GM12878 (cell line): ENCODE results near the gene GORASP1. TPM values are rescaled to one million over a fixed set of nuclear protein-coding genes. Genes with fewer than 3 reads are reported as not detected.

Experiments
- ATAC-seq: fragments of 200-7000 bp; cut with Tn5 transposase; 3 replicates; pipeline ENCODE4 v1.9.1; 2020; ENCODE audit warnings: mild to moderate bottlenecking, moderate library complexity
- BruUV-seq: library from RNA; stranded (reverse); fragments of 400-500 nt; replicated peaks from 2 replicates; lab custom pipeline; 2021; lab: Mats Ljungman, UMichigan
- CTCF ChIA-PET: fragments of 300-600 bp; sonication (Branson Sonifier 250); formaldehyde crosslinking; extraction: SDS; loops from one replicate; lab custom pipeline; 2021; ENCODE audit warnings: inconsistent platforms; lab: Yijun Ruan, JAX
- POLR2A ChIA-PET: fragments of 350-600 bp; formaldehyde crosslinking; extraction: SDS; loops from one replicate; lab custom pipeline; 2021; ENCODE audit warnings: inconsistent platforms; lab: Charles Lee
- RAD21 ChIA-PET: fragments of 300-600 bp; sonication (Branson Sonifier 250); formaldehyde crosslinking; loops from one replicate; lab custom pipeline; 2023; ENCODE audit warnings: antibody characterized with exemption; ENCODE audit not compliant: unreplicated experiment; lab: Charles Lee
- SMC1A ChIA-PET: fragments of 300-600 bp; sonication (Branson Sonifier 250); formaldehyde crosslinking; loops from one replicate; lab custom pipeline; 2023; ENCODE audit not compliant: unreplicated experiment, uncharacterized antibody; lab: Charles Lee
- DNase-seq: peaks from one replicate; pipeline ENCODE4 v3.0.0-alpha.2; 2011; ENCODE audit warnings: low read depth, low spot score
- FAIRE-seq: peaks from 3 replicates; lab custom pipeline; 2011; peaks lifted over from hg19 to GRCh38; lab: Jason Lieb, UNC
- H2AFZ ChIP-seq: 2 replicates; pipeline ENCODE4 v1.6.0; 2011; ENCODE audit warnings: low read depth, low read length, control low read depth; ENCODE audit not compliant: control insufficient read depth
- H3K27ac ChIP-seq: 2 replicates; pipeline ENCODE4 v1.5.1; 2011; ENCODE audit warnings: control low read depth; ENCODE audit not compliant: control insufficient read depth, insufficient read depth
- H3K27me3 ChIP-seq, 2 experiments: replicated peaks in 1 of 2; 2 replicates each; pipeline versions ENCODE4 v1.6.0 to v1.6.1; 2011; ENCODE audit warnings: low read length in 1 of 2; ENCODE audit not compliant: control insufficient read depth in 2 of 2, insufficient read depth in 2 of 2
- H3K36me3 ChIP-seq, 2 experiments: 2 replicates each; pipeline ENCODE4 v1.5.1; 2011; ENCODE audit warnings: low read length in 1 of 2; ENCODE audit not compliant: control insufficient read depth in 2 of 2, insufficient read depth in 2 of 2
- H3K4me1 ChIP-seq: 2 replicates; pipeline ENCODE4 v1.6.1; 2011; ENCODE audit warnings: mild to moderate bottlenecking, low read length, moderate library complexity, mixed read lengths; ENCODE audit not compliant: control insufficient read depth, insufficient read depth
- H3K4me2 ChIP-seq: 2 replicates; pipeline ENCODE4 v1.6.0; 2011; ENCODE audit warnings: control low read depth; ENCODE audit not compliant: control insufficient read depth, insufficient read depth
- H3K4me3 ChIP-seq: fragments of 200-600 bp; sonication (generic); 2 replicates; pipeline ENCODE4 v1.5.1; 2016
- H3K79me2 ChIP-seq: 2 replicates; pipeline ENCODE4 v1.6.0; 2011; ENCODE audit warnings: low read length; ENCODE audit not compliant: control insufficient read depth, insufficient read depth
- H3K9ac ChIP-seq: 2 replicates; pipeline ENCODE4 v1.8.0; 2011; ENCODE audit warnings: low read length, control low read depth, mixed read lengths; ENCODE audit not compliant: control insufficient read depth, insufficient read depth
- H3K9me3 ChIP-seq: replicated peaks from 3 replicates; pipeline ENCODE4 v1.5.1; 2011; ENCODE audit warnings: mild to moderate bottlenecking, low read length; ENCODE audit not compliant: control insufficient read depth, insufficient read depth
- H4K20me1 ChIP-seq: 2 replicates; pipeline ENCODE4 v1.6.0; 2011; ENCODE audit not compliant: control insufficient read depth, insufficient read depth
- ATF7 ChIP-seq: fragments of 450-650 bp; IDR thresholded peaks from 2 replicates; pipeline ENCODE4 v1.6.1; 2016; ENCODE audit warnings: low read depth, mild to moderate bottlenecking
- EZH2 ChIP-seq: IDR thresholded peaks from 2 replicates; pipeline ENCODE4 v1.6.1; 2012; ENCODE audit warnings: low read depth, mild to moderate bottlenecking, control low read depth, inconsistent platforms, low read length, borderline replicate concordance; ENCODE audit not compliant: control insufficient read depth
- HDGF ChIP-seq: fragments of 450-650 bp; IDR thresholded peaks from 2 replicates; pipeline ENCODE4 v1.6.1; 2016; ENCODE audit warnings: antibody characterized with exemption
- JUNB ChIP-seq: IDR thresholded peaks from 2 replicates; pipeline ENCODE4 v1.6.1; 2016; ENCODE audit warnings: antibody characterized with exemption, mild to moderate bottlenecking
- KAT2A ChIP-seq: conservative IDR thresholded peaks from 2 replicates; pipeline ENCODE4 v1.6.1; 2011; ENCODE audit warnings: low read depth, low read length; ENCODE audit not compliant: control insufficient read depth
- POLR2AphosphoS2 ChIP-seq: IDR thresholded peaks from 2 replicates; pipeline ENCODE4 v1.6.1; 2011; ENCODE audit warnings: low read depth, mild to moderate bottlenecking, low read length, improper control_type of control experiment, moderate library complexity
- RFX5 ChIP-seq: IDR thresholded peaks from 2 replicates; pipeline ENCODE4 v1.6.1; 2011; ENCODE audit warnings: low read depth, low read length, improper control_type of control experiment
- SMARCA5 ChIP-seq: fragments of 450-650 bp; IDR thresholded peaks from 2 replicates; pipeline ENCODE4 v1.6.1; 2017; ENCODE audit warnings: mild to moderate bottlenecking
- TCF12 ChIP-seq: IDR thresholded peaks from 2 replicates; pipeline ENCODE4 v1.6.1; 2011; ENCODE audit warnings: low read depth, mild to moderate bottlenecking, low read length
- WGBS: methylation state at CpG from one replicate; pipeline ENCODE4 v1.1.6; 2016; ENCODE audit warnings: low lambda C conversion rate; ENCODE audit not compliant: insufficient replicate concordance, insufficient coverage; ENCODE audit errors: missing lambda C conversion rate; 5-methylcytosine and 5-hydroxymethylcytosine counted together
- in situ Hi-C: fragments of 300-500 bp; cut with MboI; formaldehyde crosslinking; loops from 9 replicates; pipeline ENCODE4 v1.14.3; 2018; ENCODE audit warnings: mixed read lengths
- intact Hi-C: fragments of 100-400 bp; cut with micrococcal nuclease; formaldehyde crosslinking; loops from one replicate; pipeline ENCODE4 v1.14.2; 2022; ENCODE audit not compliant: unreplicated experiment
- polyA plus RNA-seq, 11 experiments: library from polyadenylated mRNA; depleted of rRNA in 4 of 11; unstranded in 6 of 11; stranded (reverse) in 5 of 11; fragments of >200 nt; fragmentation: Nextera tagmentation in 4 of 11; fragmentation: Illumina TruSeq in 1 of 11; extraction: Ambion mirVana in 4 of 11; extraction: Trizol in 1 of 11; gene quantifications; 1 replicate in 1 of 11; 2 replicates in 10 of 11; pipeline versions ENCODE4 v1.2.1 to v1.2.3, GENCODE V29; 2011 to 2016; ENCODE audit warnings: inconsistent platforms in 2 of 11, missing spikeins in 2 of 11, low read depth in 1 of 11
- total RNA-seq, 4 experiments: library from RNA; depleted of rRNA in 3 of 4; stranded (reverse); fragments of >200 nt in 3 of 4; fragmentation: Illumina TruSeq in 1 of 4; extraction: Trizol in 1 of 4; gene quantifications; 2 replicates each; pipeline versions ENCODE4 v1.2.1 to v1.2.3, GENCODE V29; 2013 to 2021
- TF ChIP-seq, protein P1 (sequence below): IDR thresholded peaks from 2 replicates; pipeline ENCODE4 v1.6.1; 2012; ENCODE audit warnings: low read length, inconsistent platforms
- TF ChIP-seq, protein P2 (sequence below): fragments of 450-650 bp; formaldehyde crosslinking; IDR thresholded peaks from 2 replicates; pipeline ENCODE4 v1.5.0; 2022; ENCODE audit warnings: mild to moderate bottlenecking, missing genetic modification characterization
- TF ChIP-seq, protein P3 (sequence below): IDR thresholded peaks from 2 replicates; pipeline ENCODE4 v1.6.1; 2012; ENCODE audit warnings: low read depth, low read length, improper control_type of control experiment

Gene GORASP1
- total and polyA plus RNA-seq, 10 of the 15 experiments (the other 5 are each of a cell fraction or from before 2014, with no cell fraction given): 3.6 to 32.7 (median 23.2) TPM

DNA sequence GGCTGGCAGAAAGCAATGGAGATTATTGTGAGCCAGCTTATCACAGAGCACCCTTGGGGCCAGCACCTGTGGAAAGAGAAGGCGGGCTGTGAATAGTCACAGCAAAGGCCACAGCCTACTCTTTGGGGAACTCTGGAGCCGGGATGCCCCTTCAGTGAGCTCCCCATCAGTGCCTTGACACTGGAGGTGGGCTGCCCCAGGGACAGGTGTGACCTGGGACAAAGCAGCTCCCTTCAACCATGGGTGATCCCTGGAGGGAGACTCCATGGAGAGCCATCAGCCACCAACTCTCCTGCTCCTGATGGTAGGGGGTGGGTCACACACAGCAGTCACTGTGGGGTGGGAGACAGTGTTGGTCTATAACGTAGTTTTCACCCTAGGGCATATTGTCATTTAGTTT lies 5.9 kb upstream of the GORASP1 start:
- Histone ChIP-seq H3K9ac (no peak overlapping the region), H4K20me1 (no peaks in the 10 kb centered on the region), H3K4me1 (peaks cover 15% of the 10 kb centered on the region), H3K4me3 (no peak overlapping the region), H3K4me2 (no peak overlapping the region), H3K27me3 (no peaks in the 10 kb centered on the region), H3K27ac (no peak overlapping the region), H2AFZ (no peak overlapping the region), H3K79me2 (no peaks in the 10 kb centered on the region), H3K9me3 (no peaks in the 10 kb centered on the region), H3K36me3 (no peaks in the 10 kb centered on the region; a peak in 1 of 4 replicates)
- no TSS peak for BruUV-seq
- no peak for DNase-seq
- intact Hi-C loops (no loop called here), in situ Hi-C loops (no loop called here)
- POLR2A ChIA-PET: no interaction called here
- no peak for ATAC-seq
- SMC1A ChIA-PET: no interaction called here
- TF ChIP-seq JUNB (no peak), TCF12 (no peak), POLR2AphosphoS2 (no peak), EZH2 (no peak)
- FAIRE-seq: no peak
- CTCF ChIA-PET: interaction anchor here (0.8 kb wide), 1 partner anchor 175 kb away, joined by 3 read pairs; no protein-coding TSS in a partner anchor
- RAD21 ChIA-PET: no interaction called here
- 26% methylated on average over 3 of the region's 3 CpGs for WGBS

DNA sequence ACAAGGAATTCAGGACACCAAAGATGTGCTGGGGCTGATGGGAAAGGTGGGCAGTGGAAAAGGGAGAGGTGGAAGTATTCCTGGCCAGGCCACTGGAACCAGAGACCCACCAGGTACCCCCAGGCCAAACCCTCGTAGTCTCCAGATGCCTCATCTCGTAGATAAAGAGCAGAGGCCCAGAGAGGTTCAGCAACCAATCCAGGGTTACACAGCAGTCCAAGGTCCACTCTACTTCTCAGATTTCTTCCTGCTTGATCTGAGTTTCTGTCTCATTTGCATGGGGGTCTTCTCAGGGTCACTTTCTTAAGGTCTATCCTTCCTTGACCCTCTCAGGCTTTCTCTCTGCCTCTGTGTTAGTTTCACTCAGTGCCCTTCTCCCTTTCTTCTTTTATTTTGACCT lies 5.1 kb upstream of the GORASP1 start:
- FAIRE-seq (no peak), ATAC-seq (no peak), DNase-seq (no peak)
- Histone ChIP-seq H3K4me2 (no peak overlapping the region), H3K79me2 (peaks cover 1% of the 10 kb centered on the region), H3K36me3 (no peaks in the 10 kb centered on the region; a peak in 1 of 4 replicates), H2AFZ (no peak overlapping the region), H3K9ac (no peak overlapping the region), H3K27me3 (no peaks in the 10 kb centered on the region), H3K9me3 (no peaks in the 10 kb centered on the region), H3K4me3 (no peak overlapping the region), H3K4me1 (peaks cover 17% of the 10 kb centered on the region), H3K27ac (no peak overlapping the region), H4K20me1 (no peaks in the 10 kb centered on the region)
- intact Hi-C loops: no loop called here
- no TSS peak for BruUV-seq
- in situ Hi-C loops: no loop called here
- ChIA-PET POLR2A (no interaction called here), RAD21 (no interaction called here), SMC1A (no interaction called here), CTCF (no interaction called here)
- WGBS: 68% methylated on average over 2 of the region's 2 CpGs
- TF ChIP-seq SMARCA5 (no peak), HDGF (no peak), RFX5 (no peak), ATF7 (no peak), KAT2A (no peak)
- TF ChIP-seq, protein P1, sequence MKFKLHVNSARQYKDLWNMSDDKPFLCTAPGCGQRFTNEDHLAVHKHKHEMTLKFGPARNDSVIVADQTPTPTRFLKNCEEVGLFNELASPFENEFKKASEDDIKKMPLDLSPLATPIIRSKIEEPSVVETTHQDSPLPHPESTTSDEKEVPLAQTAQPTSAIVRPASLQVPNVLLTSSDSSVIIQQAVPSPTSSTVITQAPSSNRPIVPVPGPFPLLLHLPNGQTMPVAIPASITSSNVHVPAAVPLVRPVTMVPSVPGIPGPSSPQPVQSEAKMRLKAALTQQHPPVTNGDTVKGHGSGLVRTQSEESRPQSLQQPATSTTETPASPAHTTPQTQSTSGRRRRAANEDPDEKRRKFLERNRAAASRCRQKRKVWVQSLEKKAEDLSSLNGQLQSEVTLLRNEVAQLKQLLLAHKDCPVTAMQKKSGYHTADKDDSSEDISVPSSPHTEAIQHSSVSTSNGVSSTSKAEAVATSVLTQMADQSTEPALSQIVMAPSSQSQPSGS: no peak
- TF ChIP-seq, protein P2, sequence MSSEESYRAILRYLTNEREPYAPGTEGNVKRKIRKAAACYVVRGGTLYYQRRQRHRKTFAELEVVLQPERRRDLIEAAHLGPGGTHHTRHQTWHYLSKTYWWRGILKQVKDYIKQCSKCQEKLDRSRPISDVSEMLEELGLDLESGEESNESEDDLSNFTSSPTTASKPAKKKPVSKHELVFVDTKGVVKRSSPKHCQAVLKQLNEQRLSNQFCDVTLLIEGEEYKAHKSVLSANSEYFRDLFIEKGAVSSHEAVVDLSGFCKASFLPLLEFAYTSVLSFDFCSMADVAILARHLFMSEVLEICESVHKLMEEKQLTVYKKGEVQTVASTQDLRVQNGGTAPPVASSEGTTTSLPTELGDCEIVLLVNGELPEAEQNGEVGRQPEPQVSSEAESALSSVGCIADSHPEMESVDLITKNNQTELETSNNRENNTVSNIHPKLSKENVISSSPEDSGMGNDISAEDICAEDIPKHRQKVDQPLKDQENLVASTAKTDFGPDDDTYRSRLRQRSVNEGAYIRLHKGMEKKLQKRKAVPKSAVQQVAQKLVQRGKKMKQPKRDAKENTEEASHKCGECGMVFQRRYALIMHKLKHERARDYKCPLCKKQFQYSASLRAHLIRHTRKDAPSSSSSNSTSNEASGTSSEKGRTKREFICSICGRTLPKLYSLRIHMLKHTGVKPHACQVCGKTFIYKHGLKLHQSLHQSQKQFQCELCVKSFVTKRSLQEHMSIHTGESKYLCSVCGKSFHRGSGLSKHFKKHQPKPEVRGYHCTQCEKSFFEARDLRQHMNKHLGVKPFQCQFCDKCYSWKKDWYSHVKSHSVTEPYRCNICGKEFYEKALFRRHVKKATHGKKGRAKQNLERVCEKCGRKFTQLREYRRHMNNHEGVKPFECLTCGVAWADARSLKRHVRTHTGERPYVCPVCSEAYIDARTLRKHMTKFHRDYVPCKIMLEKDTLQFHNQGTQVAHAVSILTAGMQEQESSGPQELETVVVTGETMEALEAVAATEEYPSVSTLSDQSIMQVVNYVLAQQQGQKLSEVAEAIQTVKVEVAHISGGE: no peak
- TF ChIP-seq, protein P3, sequence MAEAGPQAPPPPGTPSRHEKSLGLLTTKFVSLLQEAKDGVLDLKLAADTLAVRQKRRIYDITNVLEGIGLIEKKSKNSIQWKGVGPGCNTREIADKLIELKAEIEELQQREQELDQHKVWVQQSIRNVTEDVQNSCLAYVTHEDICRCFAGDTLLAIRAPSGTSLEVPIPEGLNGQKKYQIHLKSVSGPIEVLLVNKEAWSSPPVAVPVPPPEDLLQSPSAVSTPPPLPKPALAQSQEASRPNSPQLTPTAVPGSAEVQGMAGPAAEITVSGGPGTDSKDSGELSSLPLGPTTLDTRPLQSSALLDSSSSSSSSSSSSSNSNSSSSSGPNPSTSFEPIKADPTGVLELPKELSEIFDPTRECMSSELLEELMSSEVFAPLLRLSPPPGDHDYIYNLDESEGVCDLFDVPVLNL: no peak
